SK-N-SH treated with all-trans-retinoic acid at 6 μM for 48 hours (cell line): Measurements from ENCODE around the gene B4GALT1.

ENCODE experiments used
- ARNTL ChIP-seq: fragments of 450-650 bp; formaldehyde crosslinking; IDR thresholded peaks from 2 replicates; pipeline ENCODE4 v1.5.0; 2020; ENCODE audit warnings: low read depth, mild to moderate bottlenecking, moderate library complexity, borderline replicate concordance
- BACH2 ChIP-seq: fragments of 250-450 bp; sonication (Bioruptor Pico); IDR thresholded peaks from 2 replicates; pipeline ENCODE4 v1.9.0; 2021; ENCODE audit warnings: mild to moderate bottlenecking, borderline replicate concordance
- CSDC2 ChIP-seq: fragments of 250-450 bp; sonication (Bioruptor Pico); IDR thresholded peaks from 2 replicates; pipeline ENCODE4 v1.5.0; 2020; ENCODE audit warnings: mild to moderate bottlenecking, moderate library complexity
- ESRRG ChIP-seq: fragments of 250-450 bp; sonication (Bioruptor Pico); IDR thresholded peaks from 2 replicates; pipeline ENCODE4 v1.6.1; 2021; ENCODE audit warnings: mild to moderate bottlenecking
- GLIS3 ChIP-seq: fragments of 250-450 bp; sonication (Bioruptor Pico); IDR thresholded peaks from 2 replicates; pipeline ENCODE4 v1.5.0; 2020; ENCODE audit warnings: mild to moderate bottlenecking, moderate library complexity
- ISL1 ChIP-seq: fragments of 250-450 bp; sonication (Bioruptor Pico); IDR thresholded peaks from 2 replicates; pipeline ENCODE4 v2.1.2; 2022; ENCODE audit warnings: mild to moderate bottlenecking, moderate library complexity
- PPARA ChIP-seq: fragments of 250-450 bp; sonication (Bioruptor Pico); IDR thresholded peaks from 2 replicates; pipeline ENCODE4 v1.5.0; 2020; ENCODE audit warnings: mild to moderate bottlenecking, borderline replicate concordance
- RARB ChIP-seq: fragments of 250-450 bp; sonication (Bioruptor Pico); IDR thresholded peaks from 2 replicates; pipeline ENCODE4 v1.8.0; 2021; ENCODE audit warnings: mild to moderate bottlenecking, moderate library complexity
- TCF4 ChIP-seq: fragments of 250-450 bp; sonication (Bioruptor Pico); IDR thresholded peaks from 2 replicates; pipeline ENCODE4 v1.8.0; 2021; ENCODE audit warnings: mild to moderate bottlenecking, moderate library complexity, borderline replicate concordance
- TOX ChIP-seq: fragments of 250-450 bp; sonication (Bioruptor Pico); IDR thresholded peaks from 2 replicates; pipeline ENCODE4 v1.8.0; 2021; ENCODE audit warnings: mild to moderate bottlenecking, moderate library complexity, borderline replicate concordance
- ZC3H10 ChIP-seq: fragments of 250-450 bp; sonication (Bioruptor Pico); IDR thresholded peaks from 2 replicates; pipeline ENCODE4 v1.5.1; 2021; ENCODE audit warnings: mild to moderate bottlenecking, moderate library complexity
- ZNF70 ChIP-seq: fragments of 450-650 bp; formaldehyde crosslinking; IDR thresholded peaks from 2 replicates; pipeline ENCODE4 v1.5.0; 2020; ENCODE audit warnings: mild to moderate bottlenecking, moderate library complexity
- TF ChIP-seq, protein P1 (sequence below): fragments of 250-450 bp; sonication (Bioruptor Pico); IDR thresholded peaks from 2 replicates; pipeline ENCODE4 v1.8.0; 2020; ENCODE audit warnings: mild to moderate bottlenecking, moderate library complexity, borderline replicate concordance
- TF ChIP-seq, protein P2 (sequence below): fragments of 250-450 bp; sonication (Bioruptor Pico); IDR thresholded peaks from 2 replicates; pipeline ENCODE4 v1.5.1; 2021; ENCODE audit warnings: mild to moderate bottlenecking, moderate library complexity

DNA sequence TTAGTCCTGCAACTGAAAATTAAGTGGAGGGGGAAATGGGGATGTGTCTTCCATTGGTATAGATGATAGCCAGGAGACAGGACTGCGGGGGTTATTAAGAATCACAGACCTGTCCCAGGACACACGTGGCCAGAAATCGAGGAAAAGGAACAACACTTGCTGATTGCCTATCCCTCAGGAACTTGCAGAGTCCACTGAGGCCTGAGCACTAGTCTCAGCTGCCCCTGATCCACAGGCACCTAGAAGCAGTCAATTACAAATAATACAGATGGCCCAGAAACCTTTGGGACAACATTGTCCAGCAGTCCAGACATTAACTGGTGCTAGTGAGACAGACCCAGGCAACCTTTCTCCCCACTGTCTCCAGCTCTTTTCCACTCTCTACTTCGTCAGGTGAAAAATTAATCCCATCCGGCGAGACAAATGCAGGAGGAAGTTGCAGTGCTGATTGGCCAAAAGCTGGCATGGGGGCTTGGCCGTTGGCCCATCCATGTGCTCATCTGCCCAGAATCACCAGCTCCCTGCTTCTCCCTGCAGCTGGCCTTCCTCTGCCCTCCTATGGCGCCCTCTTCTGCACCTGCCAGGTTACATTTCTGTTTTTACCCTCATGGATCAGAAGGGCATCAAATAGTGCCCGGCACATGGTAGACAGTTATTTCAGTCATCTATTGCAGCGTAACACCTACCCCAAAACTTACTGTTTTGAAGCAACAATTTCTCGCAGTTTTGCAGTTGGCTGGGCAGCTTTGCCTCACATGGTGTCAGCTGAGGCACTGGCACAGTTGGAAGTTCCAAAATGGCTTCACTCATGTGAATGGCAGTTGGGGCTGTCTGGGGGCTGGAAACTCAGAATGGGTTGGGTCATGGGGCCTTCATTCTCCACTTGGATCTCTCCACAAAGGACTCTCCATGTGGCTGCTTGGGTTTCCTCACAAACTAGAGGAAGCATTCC, 3.6 kb upstream of the B4GALT1 start:
- TF ChIP-seq GLIS3, result no peak
- TF ChIP-seq ISL1 (CRISPR knock-in tag), result no peak
- TF ChIP-seq, protein P1, sequence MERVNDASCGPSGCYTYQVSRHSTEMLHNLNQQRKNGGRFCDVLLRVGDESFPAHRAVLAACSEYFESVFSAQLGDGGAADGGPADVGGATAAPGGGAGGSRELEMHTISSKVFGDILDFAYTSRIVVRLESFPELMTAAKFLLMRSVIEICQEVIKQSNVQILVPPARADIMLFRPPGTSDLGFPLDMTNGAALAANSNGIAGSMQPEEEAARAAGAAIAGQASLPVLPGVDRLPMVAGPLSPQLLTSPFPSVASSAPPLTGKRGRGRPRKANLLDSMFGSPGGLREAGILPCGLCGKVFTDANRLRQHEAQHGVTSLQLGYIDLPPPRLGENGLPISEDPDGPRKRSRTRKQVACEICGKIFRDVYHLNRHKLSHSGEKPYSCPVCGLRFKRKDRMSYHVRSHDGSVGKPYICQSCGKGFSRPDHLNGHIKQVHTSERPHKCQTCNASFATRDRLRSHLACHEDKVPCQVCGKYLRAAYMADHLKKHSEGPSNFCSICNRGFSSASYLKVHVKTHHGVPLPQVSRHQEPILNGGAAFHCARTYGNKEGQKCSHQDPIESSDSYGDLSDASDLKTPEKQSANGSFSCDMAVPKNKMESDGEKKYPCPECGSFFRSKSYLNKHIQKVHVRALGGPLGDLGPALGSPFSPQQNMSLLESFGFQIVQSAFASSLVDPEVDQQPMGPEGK (CRISPR knock-in tag), result no peak
- TF ChIP-seq, protein P2, sequence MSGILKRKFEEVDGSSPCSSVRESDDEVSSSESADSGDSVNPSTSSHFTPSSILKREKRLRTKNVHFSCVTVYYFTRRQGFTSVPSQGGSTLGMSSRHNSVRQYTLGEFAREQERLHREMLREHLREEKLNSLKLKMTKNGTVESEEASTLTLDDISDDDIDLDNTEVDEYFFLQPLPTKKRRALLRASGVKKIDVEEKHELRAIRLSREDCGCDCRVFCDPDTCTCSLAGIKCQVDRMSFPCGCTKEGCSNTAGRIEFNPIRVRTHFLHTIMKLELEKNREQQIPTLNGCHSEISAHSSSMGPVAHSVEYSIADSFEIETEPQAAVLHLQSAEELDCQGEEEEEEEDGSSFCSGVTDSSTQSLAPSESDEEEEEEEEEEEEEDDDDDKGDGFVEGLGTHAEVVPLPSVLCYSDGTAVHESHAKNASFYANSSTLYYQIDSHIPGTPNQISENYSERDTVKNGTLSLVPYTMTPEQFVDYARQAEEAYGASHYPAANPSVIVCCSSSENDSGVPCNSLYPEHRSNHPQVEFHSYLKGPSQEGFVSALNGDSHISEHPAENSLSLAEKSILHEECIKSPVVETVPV, result no peak
- TF ChIP-seq TCF4 (CRISPR knock-in tag), result no peak
- TF ChIP-seq ZNF70 (CRISPR knock-in tag), result no peak
- TF ChIP-seq ARNTL, result no peak
- TF ChIP-seq RARB, result no peak
- no peak for TF ChIP-seq ZC3H10
- no peak for TF ChIP-seq CSDC2
- no peak for TF ChIP-seq PPARA (CRISPR knock-in tag)
- TF ChIP-seq ESRRG, result no peak
- no peak for TF ChIP-seq TOX (CRISPR knock-in tag)
- no peak for TF ChIP-seq BACH2 (CRISPR knock-in tag)
